AG04450 (cell line): Measurements from ENCODE around the gene GABRB3. TPM values are rescaled to one million over a fixed set of nuclear protein-coding genes. Genes with fewer than 3 reads are reported as not detected.

Experiments used
- CTCF ChIA-PET: fragments of 300-600, 350-600 bp; formaldehyde crosslinking; extraction: SDS; loops from one replicate; lab custom pipeline; 2022; ENCODE audit warnings: antibody characterized with exemption, inconsistent platforms; lab: Charles Lee
- POLR2A ChIA-PET: fragments of 350-600 bp; formaldehyde crosslinking; extraction: SDS; loops from one replicate; lab custom pipeline; 2021; ENCODE audit warnings: antibody characterized with exemption, inconsistent platforms; lab: Yijun Ruan, JAX
- DNase-seq: peaks from one replicate; pipeline ENCODE4 v3.0.0-alpha.2; 2011; ENCODE audit warnings: low read depth, low spot score
- H3K27ac ChIP-seq: one replicate; pipeline ENCODE4 v1.5.1; 2012; ENCODE audit warnings: low read depth, low read length, control low read depth
- H3K27me3 ChIP-seq: one replicate; pipeline ENCODE4 v1.6.0; 2012; ENCODE audit warnings: low read length; ENCODE audit not compliant: control insufficient read depth, insufficient read depth
- H3K4me3 ChIP-seq: 2 replicates; pipeline ENCODE4 v1.5.1; 2011; ENCODE audit warnings: mild to moderate bottlenecking, low read depth, low read length, control low read depth
- H3K9me3 ChIP-seq: 2 replicates; pipeline ENCODE4 v1.5.1; 2012; ENCODE audit warnings: low read length; ENCODE audit not compliant: control insufficient read depth, insufficient read depth
- CTCF ChIP-seq: IDR thresholded peaks from 2 replicates; pipeline ENCODE4 v1.5.1; 2011; ENCODE audit warnings: low read depth, low read length, control low read depth, inconsistent platforms
- polyA plus RNA-seq: library from polyadenylated mRNA; depleted of rRNA; stranded (reverse); fragments of >200 nt; gene quantifications from 2 replicates; pipeline ENCODE4 v1.2.3, GENCODE V29; 2011

GABRB3 gene
- polyA plus RNA-seq, 1 experiment = 0.63 TPM

- Histone ChIP-seq H3K4me3 (no peak overlapping the region), H3K27ac (no peak overlapping the region), H3K9me3 (peaks cover 29% of the 10 kb centered on the region), H3K27me3 (no peaks in the 10 kb centered on the region)
- TF ChIP-seq CTCF = no peak
- no peak for DNase-seq
- ChIA-PET CTCF (no interaction called here), POLR2A (no interaction called here)
Measured at GRCh38 chr15:26521691-26522198, 251.1 kb downstream of the GABRB3 start.

GRCh38 chr15:26521130-26521529, 251.7 kb downstream of the GABRB3 start:
- H3K27me3 ChIP-seq = no peaks in the 10 kb centered on the region
- no peak for DNase-seq
- peaks cover 36% of the 10 kb centered on the region for H3K9me3 ChIP-seq
- no peak overlapping the region for H3K27ac ChIP-seq
- no peak for TF ChIP-seq CTCF
- ChIA-PET CTCF (no interaction called here), POLR2A (no interaction called here)
- no peak overlapping the region for H3K4me3 ChIP-seq

GRCh38 chr15:26518885-26519284, 254.0 kb downstream of the GABRB3 start:
- TF ChIP-seq CTCF = no peak
- no peak for DNase-seq
- no peak overlapping the region for H3K4me3 ChIP-seq
- POLR2A ChIA-PET = no interaction called here
- no peaks in the 10 kb centered on the region for H3K27me3 ChIP-seq
- CTCF ChIA-PET = no interaction called here
- no peak overlapping the region for H3K27ac ChIP-seq
- H3K9me3 ChIP-seq = peaks cover 39% of the 10 kb centered on the region

- no peaks in the 10 kb centered on the region for H3K27me3 ChIP-seq
- H3K27ac ChIP-seq = no peak overlapping the region
- POLR2A ChIA-PET = no interaction called here
- peaks cover 39% of the 10 kb centered on the region for H3K9me3 ChIP-seq
- no peak for DNase-seq
- H3K4me3 ChIP-seq = no peak overlapping the region
- CTCF ChIA-PET = no interaction called here
- TF ChIP-seq CTCF = no peak
Measured at GRCh38 chr15:26516102-26516980, 256.5 kb downstream of the GABRB3 start.

GRCh38 chr15:26504009-26504408, 268.9 kb downstream of the GABRB3 start:
- no peak overlapping the region for H3K27ac ChIP-seq
- ChIA-PET CTCF (no interaction called here), POLR2A (no interaction called here)
- H3K9me3 ChIP-seq = peaks cover 13% of the 10 kb centered on the region
- no peak for DNase-seq
- H3K4me3 ChIP-seq = no peak overlapping the region
- no peaks in the 10 kb centered on the region for H3K27me3 ChIP-seq
- TF ChIP-seq CTCF = no peak
